Stimulated activated CD8-positive, alpha-beta memory T cell treated with anti-CD3 and anti-CD28 coated beads, Interleukin-15, amount 100 ng/mL, for 24 hours (primary cell): Measurements from ENCODE around the gene PDCD4.

Experiments used
- DNase-seq: peaks from one replicate; pipeline ENCODE4 v3.0.0-alpha.2; 2020; ENCODE audit warnings: low read depth

Gene PDCD4

DNA sequence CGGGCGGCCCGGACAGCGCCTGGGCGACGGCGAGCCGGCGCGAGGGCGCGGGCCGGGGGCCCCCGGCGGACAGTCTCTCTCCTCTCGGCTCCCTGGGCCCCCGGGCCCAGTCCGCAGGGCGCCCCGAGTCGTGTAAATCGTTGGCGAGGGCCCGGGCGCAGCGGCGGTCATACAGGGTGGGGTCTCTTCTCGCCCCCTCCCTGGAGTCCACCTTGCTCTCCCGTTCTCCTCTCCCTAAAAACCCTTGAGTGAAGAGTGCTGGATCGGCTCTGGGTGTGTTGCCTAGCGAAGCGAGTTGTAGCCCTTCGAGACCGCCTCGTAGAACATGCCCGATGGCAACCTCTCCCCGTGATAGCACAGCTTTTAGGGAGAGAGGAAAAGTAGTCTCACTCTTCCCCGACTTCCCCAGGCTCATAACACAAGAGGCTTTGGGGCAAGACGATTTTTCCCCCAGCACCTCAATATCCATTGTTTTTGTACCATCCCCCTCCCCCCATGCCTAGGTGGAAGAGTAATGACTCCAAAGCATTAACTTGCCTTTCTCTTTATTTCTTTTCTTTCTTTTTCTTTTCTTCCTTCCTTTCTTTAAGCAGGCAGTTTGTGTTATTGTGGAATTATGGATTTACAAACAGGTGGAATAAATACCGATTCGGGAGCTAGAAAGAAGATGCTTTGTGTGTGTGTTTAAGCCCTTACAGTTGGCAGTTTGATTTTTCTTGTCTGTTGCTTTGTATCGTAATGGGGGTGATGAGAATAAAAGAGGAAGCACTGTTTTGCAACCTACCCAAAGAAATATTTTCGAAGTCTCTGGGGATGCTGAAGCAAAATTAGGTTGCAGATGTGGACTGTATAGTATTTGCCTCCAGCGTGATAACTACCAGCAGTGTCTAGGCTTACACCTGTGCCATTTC lies 48.5 kb downstream of the PDCD4 start:
- peak; percentile 6 for DNase-seq

- DNase-seq, result no peak
Observed at GRCh38 chr10:110923856-110924493, 52.2 kb downstream of the PDCD4 start.

DNA sequence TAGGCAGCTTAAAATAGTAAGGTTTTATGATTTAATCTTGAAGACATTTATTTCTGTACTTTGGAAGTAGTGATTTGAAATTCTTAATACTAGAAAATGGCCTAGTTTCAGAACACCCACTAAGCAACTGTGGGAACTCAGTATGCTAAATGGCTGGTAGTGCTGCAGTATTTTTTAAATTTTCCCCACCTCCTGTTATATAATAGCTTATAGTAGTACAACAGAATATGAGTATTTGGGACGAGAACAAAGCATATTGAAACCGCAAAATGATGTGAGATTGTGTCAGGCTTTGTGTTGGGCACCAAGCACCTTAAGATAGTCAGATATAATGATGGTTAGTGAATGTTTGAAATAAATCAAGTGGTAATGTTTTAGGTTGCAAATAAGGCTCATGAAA lies 55.7 kb downstream of the PDCD4 start:
- DNase-seq, result no peak

DNA sequence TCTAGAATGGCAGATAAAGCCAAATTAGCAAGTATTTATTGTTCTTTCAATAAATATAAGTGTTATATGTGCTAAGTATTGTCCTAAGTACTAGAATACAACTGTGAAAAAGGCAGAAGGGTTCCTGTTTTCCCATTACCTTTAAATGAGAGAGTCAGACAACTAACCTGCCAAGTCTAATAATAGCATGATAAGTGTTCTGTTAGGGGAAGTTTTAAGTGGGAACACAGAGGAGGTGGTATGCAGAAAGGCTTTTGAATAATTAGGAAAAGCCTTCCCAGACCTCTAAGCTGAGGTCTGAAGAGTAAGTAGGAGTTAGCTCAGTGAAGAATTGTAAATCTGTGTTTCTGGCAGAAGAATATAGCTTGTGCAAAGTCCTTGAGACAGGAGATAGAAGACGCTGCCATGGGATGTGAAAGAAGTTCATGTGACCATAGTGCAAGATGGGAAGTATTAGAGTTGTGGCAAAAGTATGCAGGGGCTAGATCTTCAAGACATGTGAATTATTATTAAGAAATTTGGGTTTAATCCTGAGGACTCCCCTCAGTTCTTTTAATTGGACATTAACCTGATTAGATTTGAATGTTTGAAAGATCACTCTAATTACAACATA lies 60.1 kb downstream of the PDCD4 start:
- no peak for DNase-seq

DNA sequence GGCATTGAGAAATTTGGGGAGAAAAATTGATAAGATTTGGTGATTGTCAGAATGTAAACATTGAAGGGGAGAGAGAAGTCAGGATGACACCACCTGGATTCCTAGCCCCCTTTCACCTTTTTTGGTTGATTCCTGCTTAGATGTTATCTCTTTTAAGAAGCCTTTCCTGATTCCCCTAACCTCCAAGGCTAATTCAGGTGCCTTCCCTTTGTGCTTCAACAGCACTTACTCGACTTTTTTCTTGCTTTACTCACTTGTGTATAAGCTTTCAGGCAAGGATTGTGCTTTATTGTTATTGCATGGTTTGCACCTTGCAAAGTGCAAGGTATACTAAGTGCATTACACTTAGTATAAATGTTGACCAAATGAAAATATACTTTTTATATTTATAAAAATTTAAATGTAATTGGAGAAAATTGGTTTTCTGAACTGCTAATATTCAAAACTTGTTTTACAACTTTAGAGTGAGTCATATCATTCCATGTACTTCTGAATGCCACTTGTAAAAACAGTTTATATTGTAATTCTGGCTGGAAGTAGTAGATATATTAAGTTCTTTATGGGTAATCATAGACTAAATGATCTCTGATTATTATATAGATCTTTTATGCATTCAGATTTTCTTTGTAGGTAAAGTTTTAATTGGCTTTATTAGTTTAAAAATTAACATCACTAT lies 60.9 kb downstream of the PDCD4 start:
- DNase-seq, result no peak

GRCh38 chr10:110936757-110937156 lies 65.0 kb downstream of the PDCD4 start:
- no peak for DNase-seq

- no peak for DNase-seq
Observed at GRCh38 chr10:110939419-110939818, 67.7 kb downstream of the PDCD4 start.

DNA sequence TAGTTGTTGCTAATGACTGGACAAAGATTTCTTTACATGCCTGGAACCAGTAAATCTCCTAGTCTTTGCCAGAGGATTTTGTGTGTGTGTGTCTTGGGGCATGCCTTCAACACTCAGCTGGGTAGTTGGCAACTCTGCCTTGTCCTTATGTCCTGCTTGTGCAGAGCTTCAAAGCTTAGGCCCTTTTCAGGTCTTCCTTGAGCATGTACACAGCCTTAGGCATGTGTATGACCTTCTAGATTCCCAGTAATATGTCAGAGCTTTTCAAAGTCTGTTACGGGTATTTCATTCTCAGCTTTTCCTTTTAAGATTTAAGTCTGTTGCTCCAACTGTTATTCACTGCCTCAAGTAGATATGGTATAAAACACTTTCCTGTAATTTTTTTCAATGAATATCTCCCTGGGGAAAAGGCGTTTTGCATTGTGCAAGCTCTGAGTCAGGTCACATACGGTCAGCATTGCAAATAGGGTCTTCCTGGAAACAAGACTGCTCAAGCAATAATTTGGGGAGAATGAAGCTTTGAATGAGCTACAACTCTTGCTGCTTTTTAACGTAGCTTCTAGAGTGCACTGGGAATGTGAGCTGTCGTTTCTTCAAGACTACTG lies 73.2 kb downstream of the PDCD4 start:
- DNase-seq, result no peak

- no peak for DNase-seq
Observed at GRCh38 chr10:110946496-110946895, 74.8 kb downstream of the PDCD4 start.

- no peak for DNase-seq
Observed at GRCh38 chr10:110947061-110947595, 75.4 kb downstream of the PDCD4 start.
